PFSK-1 (cell line): ENCODE data around the gene ELL2.

Experiments
- POLR2AphosphoS5 ChIP-seq: IDR thresholded peaks from 2 replicates; pipeline ENCODE4 v1.6.1; 2012; ENCODE audit warnings: low read depth, mild to moderate bottlenecking, control low read depth, low read length, moderate library complexity
- REST ChIP-seq, 2 experiments: IDR thresholded peaks; 2 replicates each; pipeline versions ENCODE4 v1.6.1 to v1.8.0; 2011 to 2012; ENCODE audit warnings: low read depth in 2 of 2, low read length in 2 of 2, control low read depth in 1 of 2, inconsistent platforms in 1 of 2, mild to moderate bottlenecking in 1 of 2, moderate library complexity in 1 of 2; ENCODE audit not compliant: insufficient read depth in 1 of 2

GRCh38 chr5:95899829-95900228, 61.8 kb downstream of the ELL2 start:
- no peak for TF ChIP-seq REST (IDR thresholded peaks at IDR 0.05; ENCODE audit: insufficient read depth in 1 of 2, low read depth in 2 of 2, low read length in 2 of 2)
- TF ChIP-seq POLR2AphosphoS5: no peak
